RWPE2 (cell line): Measurements from ENCODE around the gene CPSF7.

Experiments used
- ATAC-seq: fragments of 200-7000 bp; cut with Tn5 transposase; 3 replicates; pipeline ENCODE4 v1.9.1; 2021; ENCODE audit warnings: low read depth
- DNase-seq: peaks from one replicate; pipeline ENCODE4 v3.0.0-alpha.2; 2020; ENCODE audit warnings: low spot score
- H3K27ac ChIP-seq: fragments of 450-650 bp; 2 replicates; pipeline ENCODE4 v1.5.1; 2017; ENCODE audit warnings: mild to moderate bottlenecking; ENCODE audit not compliant: poor library complexity, severe bottlenecking
- H3K27me3 ChIP-seq: fragments of 250-450 bp; sonication (Bioruptor Pico); 2 replicates; pipeline ENCODE4 v1.5.1; 2021; ENCODE audit warnings: mild to moderate bottlenecking, moderate library complexity; ENCODE audit not compliant: insufficient read depth, poor library complexity, severe bottlenecking
- H3K36me3 ChIP-seq: fragments of 250-450 bp; sonication (Bioruptor Pico); 2 replicates; pipeline ENCODE4 v1.5.1; 2020; ENCODE audit warnings: low read depth, mild to moderate bottlenecking, moderate library complexity
- H3K4me1 ChIP-seq: fragments of 250-450 bp; sonication (Bioruptor Pico); 2 replicates; pipeline ENCODE4 v1.5.1; 2021; ENCODE audit warnings: mild to moderate bottlenecking, moderate library complexity; ENCODE audit not compliant: insufficient read depth, poor library complexity, severe bottlenecking
- H3K4me3 ChIP-seq: fragments of 250-450 bp; sonication (Bioruptor Pico); 2 replicates; pipeline ENCODE4 v1.5.1; 2021; ENCODE audit warnings: mild to moderate bottlenecking, moderate library complexity; ENCODE audit not compliant: severe bottlenecking
- H3K9me3 ChIP-seq: fragments of 250-450 bp; sonication (Bioruptor Pico); 2 replicates; pipeline ENCODE4 v1.5.1; 2021; ENCODE audit warnings: mild to moderate bottlenecking, moderate library complexity; ENCODE audit not compliant: severe bottlenecking
- TF ChIP-seq, protein P1 (sequence below): fragments of 450-650 bp; IDR thresholded peaks from one replicate; pipeline ENCODE4 v1.5.1; 2017; ENCODE audit warnings: mild to moderate bottlenecking, moderate library complexity; ENCODE audit not compliant: poor library complexity, severe bottlenecking

The CPSF7 gene

DNA sequence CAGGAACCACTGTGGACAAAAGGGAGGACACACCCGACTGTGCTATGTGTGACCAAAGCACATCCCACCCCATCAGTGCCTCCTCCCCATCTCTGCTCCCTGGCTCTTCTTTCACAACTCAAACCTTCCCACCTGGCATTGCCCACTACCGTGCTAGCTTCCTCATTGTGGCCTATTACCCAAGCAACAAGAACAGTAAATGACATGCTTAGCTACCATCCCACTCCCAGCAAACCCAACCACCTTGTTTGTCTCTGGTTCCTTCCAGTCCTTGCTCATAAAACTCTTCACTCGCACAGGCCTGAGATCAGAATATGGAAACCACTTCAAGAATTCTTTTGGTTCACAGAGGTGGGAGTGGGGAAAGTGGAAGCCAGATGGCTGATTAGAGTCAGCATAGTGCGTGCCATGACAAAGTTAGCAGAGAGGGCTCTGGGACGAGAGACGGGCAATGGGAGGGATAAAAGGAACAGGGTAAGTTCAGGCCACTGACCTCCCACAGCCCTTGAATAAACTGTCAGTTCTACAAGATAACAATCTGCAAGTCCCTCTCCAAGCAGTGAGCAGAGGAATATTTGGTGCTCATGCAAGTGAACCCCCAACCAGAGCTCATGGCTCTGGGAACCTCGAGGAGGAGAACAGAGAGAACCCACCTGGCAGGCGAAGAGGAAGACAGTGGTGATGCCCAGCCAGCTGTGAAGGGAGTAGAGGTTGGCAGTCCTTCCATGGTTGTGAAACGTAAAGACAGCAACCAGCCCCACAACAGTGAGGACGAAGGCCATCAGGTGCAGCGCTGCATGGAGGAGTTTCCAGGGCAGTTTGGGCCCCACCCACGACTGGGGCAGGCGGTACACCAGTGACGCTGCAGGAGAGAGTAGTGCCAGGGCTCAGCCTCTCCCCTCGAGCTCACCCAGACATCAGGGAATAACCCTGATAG lies 76.4 kb downstream of the CPSF7 start:
- H3K36me3 ChIP-seq = peaks cover 18% of the 10 kb centered on the region
- peaks cover 5% of the 10 kb centered on the region for H3K4me1 ChIP-seq
- DNase-seq (no peak), ATAC-seq (no peak)
- H3K27me3 ChIP-seq = no peaks in the 10 kb centered on the region
- H3K27ac ChIP-seq = no peak overlapping the region
- TF ChIP-seq, protein P1, sequence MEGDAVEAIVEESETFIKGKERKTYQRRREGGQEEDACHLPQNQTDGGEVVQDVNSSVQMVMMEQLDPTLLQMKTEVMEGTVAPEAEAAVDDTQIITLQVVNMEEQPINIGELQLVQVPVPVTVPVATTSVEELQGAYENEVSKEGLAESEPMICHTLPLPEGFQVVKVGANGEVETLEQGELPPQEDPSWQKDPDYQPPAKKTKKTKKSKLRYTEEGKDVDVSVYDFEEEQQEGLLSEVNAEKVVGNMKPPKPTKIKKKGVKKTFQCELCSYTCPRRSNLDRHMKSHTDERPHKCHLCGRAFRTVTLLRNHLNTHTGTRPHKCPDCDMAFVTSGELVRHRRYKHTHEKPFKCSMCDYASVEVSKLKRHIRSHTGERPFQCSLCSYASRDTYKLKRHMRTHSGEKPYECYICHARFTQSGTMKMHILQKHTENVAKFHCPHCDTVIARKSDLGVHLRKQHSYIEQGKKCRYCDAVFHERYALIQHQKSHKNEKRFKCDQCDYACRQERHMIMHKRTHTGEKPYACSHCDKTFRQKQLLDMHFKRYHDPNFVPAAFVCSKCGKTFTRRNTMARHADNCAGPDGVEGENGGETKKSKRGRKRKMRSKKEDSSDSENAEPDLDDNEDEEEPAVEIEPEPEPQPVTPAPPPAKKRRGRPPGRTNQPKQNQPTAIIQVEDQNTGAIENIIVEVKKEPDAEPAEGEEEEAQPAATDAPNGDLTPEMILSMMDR = no peak
- no peak overlapping the region for H3K4me3 ChIP-seq
- H3K9me3 ChIP-seq = no peaks in the 10 kb centered on the region
